CD4-positive, alpha-beta T cell treated with Interleukin-6 at 100 ng/mL for 8 hours (primary cell): Measurements from ENCODE around the gene ZBTB7C.
A peak's percentile ranks its signal among the peaks of the same experiment; 100 is the strongest.

Experiments used
- DNase-seq: peaks from one replicate; pipeline ENCODE4 v3.0.0-alpha.2; 2020; ENCODE audit warnings: mixed read lengths, low spot score

Gene ZBTB7C

GRCh38 chr18:48020337-48021250, 388.6 kb downstream of the ZBTB7C start:
- DNase-seq, result no peak

- no peak for DNase-seq
Measured at GRCh38 chr18:48019557-48020325, 389.4 kb downstream of the ZBTB7C start.

- DNase-seq, result no peak
Measured at GRCh38 chr18:48018851-48019250, 390.3 kb downstream of the ZBTB7C start.

- no peak for DNase-seq
Measured at GRCh38 chr18:48017635-48018034, 391.5 kb downstream of the ZBTB7C start.

- no peak for DNase-seq
Measured at GRCh38 chr18:48013162-48013561, 396.0 kb downstream of the ZBTB7C start.

- no peak for DNase-seq
Measured at GRCh38 chr18:48011926-48012465, 397.2 kb downstream of the ZBTB7C start.

- no peak for DNase-seq
Measured at GRCh38 chr18:48010264-48010663, 398.9 kb downstream of the ZBTB7C start.

GRCh38 chr18:48009116-48009745, 400.0 kb downstream of the ZBTB7C start:
- DNase-seq, result no peak

- DNase-seq, result peak; percentile 25
Measured at GRCh38 chr18:48007955-48008701, 401.1 kb downstream of the ZBTB7C start.

GRCh38 chr18:48007381-48007780, 401.8 kb downstream of the ZBTB7C start:
- DNase-seq, result no peak

GRCh38 chr18:48006415-48007175, 402.6 kb downstream of the ZBTB7C start:
- no peak for DNase-seq

GRCh38 chr18:48004577-48004976, 404.6 kb downstream of the ZBTB7C start:
- DNase-seq, result no peak

- DNase-seq, result no peak
Measured at GRCh38 chr18:48003426-48004349, 405.5 kb downstream of the ZBTB7C start.

- no peak for DNase-seq
Measured at GRCh38 chr18:48002933-48003365, 406.2 kb downstream of the ZBTB7C start.

GRCh38 chr18:48000701-48001100, 408.5 kb downstream of the ZBTB7C start:
- no peak for DNase-seq

- DNase-seq, result no peak
Measured at GRCh38 chr18:47999801-48000248, 409.4 kb downstream of the ZBTB7C start.

GRCh38 chr18:47997338-47997780, 411.8 kb downstream of the ZBTB7C start:
- no peak for DNase-seq

GRCh38 chr18:47996091-47996541, 413.1 kb downstream of the ZBTB7C start:
- no peak for DNase-seq

- no peak for DNase-seq
Measured at GRCh38 chr18:47995654-47996053, 413.5 kb downstream of the ZBTB7C start.
